Measurements from ENCODE around the gene ZC3H12D. TPM values are rescaled to one million over a fixed set of nuclear protein-coding genes. Genes with fewer than 3 reads are reported as not detected.

The ZC3H12D gene
- total and polyA plus RNA-seq, 2 of the 8 experiments (the other 6 are each of a cell fraction or from before 2014, with no cell fraction given): 0.05 to 0.07 TPM

DNA sequence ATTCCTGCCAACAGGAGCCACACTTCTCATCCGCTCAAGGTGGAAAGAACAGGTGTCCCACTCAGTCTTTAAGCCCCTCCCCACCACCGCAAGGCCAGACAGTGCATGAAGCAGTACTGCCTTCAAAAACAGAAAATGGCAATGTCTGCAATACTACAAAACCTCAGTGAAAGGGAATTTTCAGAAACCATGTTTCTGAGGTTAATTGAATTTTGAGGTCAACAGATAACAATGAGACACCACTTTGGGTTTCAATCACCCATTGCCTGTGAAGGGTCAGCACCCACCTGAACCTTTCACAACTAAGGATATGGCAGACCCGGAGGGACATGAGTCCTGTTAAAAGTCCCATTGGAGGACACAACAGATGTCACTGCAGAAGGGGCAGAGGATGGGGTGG, 13.0 kb downstream of the ZC3H12D start:
- Histone ChIP-seq H3K23ac (ENCODE audit: insufficient read length) (no peak overlapping the region), H3K36me3 (ENCODE audit: control insufficient read depth in 2 of 4, insufficient read depth in 4 of 4, low read length in 3 of 4) (no peaks in the 10 kb centered on the region), H2BK12ac (ENCODE audit: low read depth, low read length) (no peak overlapping the region), H3K4me3 (ENCODE audit: extremely low read depth in 1 of 4, insufficient read depth in 2 of 4, low read depth in 3 of 4, low read length in 4 of 4) (no peak overlapping the region), H2BK120ac (replicated peaks; ENCODE audit: low read depth, low read length) (no peak overlapping the region), H2AFZ (ENCODE audit: low read length) (no peak overlapping the region), H3K4me1 (replicated peaks in 1 of 4; ENCODE audit: control insufficient read depth in 3 of 4, insufficient read depth in 4 of 4, low read length in 3 of 4) (peaks cover 0 to 5% (median 1%) of the 10 kb centered on the region in 4 experiments; a peak in 1 of 7 replicates), H2AK5ac (ENCODE audit: low read depth, low read length) (no peak overlapping the region), H2BK20ac (ENCODE audit: low read length) (no peak overlapping the region), H4K5ac (ENCODE audit: insufficient read length, low read depth, low read length) (no peak overlapping the region), H2BK5ac (ENCODE audit: low read depth, low read length) (no peak overlapping the region), H4K91ac (replicated peaks; ENCODE audit: insufficient read length, low read length) (no peak overlapping the region), H4K8ac (ENCODE audit: extremely low read depth, insufficient read depth, low read length) (no peak overlapping the region), H3K27me3 (replicated peaks in 1 of 4; ENCODE audit: control insufficient read depth in 3 of 4, extremely low read depth in 1 of 4, insufficient read depth in 3 of 4, low read length in 3 of 4) (no peaks in the 10 kb centered on the region), H3K23me2 (ENCODE audit: low read depth, low read length) (no peaks in the 10 kb centered on the region), H3K9ac (replicated peaks in 1 of 4; ENCODE audit: extremely low read depth in 1 of 4, low read depth in 3 of 4, low read length in 3 of 4) (no peak overlapping the region), H3K4me2 (ENCODE audit: insufficient read depth in 1 of 2, low read depth in 2 of 2, low read length in 2 of 2) (no peak overlapping the region), H3K14ac (ENCODE audit: insufficient read length) (no peak overlapping the region), H2BK15ac (ENCODE audit: low read length) (no peak overlapping the region), H3K56ac (replicated peaks; ENCODE audit: insufficient read length, low read depth, low read length) (no peak overlapping the region), H3K18ac (ENCODE audit: extremely low read depth, low read length) (no peak overlapping the region), H3K79me2 (ENCODE audit: control insufficient read depth in 1 of 2, insufficient read depth in 2 of 2, low read length in 2 of 2) (no peaks in the 10 kb centered on the region), H3K79me1 (ENCODE audit: low read depth, low read length) (no peaks in the 10 kb centered on the region), H3K9me3 (ENCODE audit: insufficient read depth in 2 of 2, low read depth in 1 of 2, low read length in 1 of 2) (no peaks in the 10 kb centered on the region), H3K4ac (replicated peaks; ENCODE audit: insufficient read length, low read depth, low read length) (no peak overlapping the region), H3K27ac (ENCODE audit: low read depth, low read length) (no peak overlapping the region), H4K20me1 (replicated peaks in 1 of 2; ENCODE audit: control insufficient read depth in 1 of 2, insufficient read depth in 2 of 2, low read length in 2 of 2) (no peaks in the 10 kb centered on the region)
- TF ChIP-seq SIRT6 (IDR thresholded peaks at IDR 0.05; ENCODE audit: low read length): no peak
- TF ChIP-seq E2F6 (IDR thresholded peaks at IDR 0.05): no peak
- TF ChIP-seq CHD2 (IDR thresholded peaks at IDR 0.05; ENCODE audit: low read length): no peak
- TF ChIP-seq NANOG (IDR thresholded peaks at IDR 0.05; ENCODE audit: insufficient read depth, low read depth, low read length, poor library complexity, severe bottlenecking): no peak
- TF ChIP-seq SIX5 (IDR thresholded peaks at IDR 0.05; ENCODE audit: low read depth, low read length): no peak
- TF ChIP-seq NRF1 (IDR thresholded peaks at IDR 0.05; ENCODE audit: low read depth, low read length): no peak
- TF ChIP-seq TAF7 (optimal IDR thresholded peaks at IDR 0.05; ENCODE audit: borderline replicate concordance, low read depth, low read length): no peak
- no peak for TF ChIP-seq PHF8 (conservative IDR thresholded peaks at IDR 0.05; ENCODE audit: low read depth, low read length)
- no peak for TF ChIP-seq RXRA (IDR thresholded peaks at IDR 0.05; ENCODE audit: insufficient read depth, low read depth, low read length)
- DNase-seq (ENCODE audit: low read depth in 1 of 2, low spot score in 2 of 2) (no peak), FAIRE-seq (no peak)
- POLR2A ChIA-PET (ENCODE audit: partially characterized antibody): interaction anchor here (1.0 kb wide), 1 partner anchor 20 kb away, joined by 3 read pairs; no protein-coding TSS in a partner anchor
- 65% methylated on average over 3 of the region's 3 CpGs; no CpG with 5 or more reads in 1 of the 2 experiments for WGBS, 2 experiments (ENCODE audit: extremely low coverage in 1 of 2, insufficient coverage in 1 of 2, insufficient read length in 1 of 2, insufficient replicate concordance in 2 of 2, low coverage in 1 of 2, low lambda C conversion rate in 2 of 2, missing lambda C conversion rate in 1 of 2)
- CTCF ChIA-PET (ENCODE audit: partially characterized antibody): no interaction called here
